ENCODE measurements around the gene UBIAD1.
"Not testable (repeated sequence)": the region's sequence is repeated elsewhere in the genome, so short reads cannot be mapped to it uniquely, and the experiment has no call there.

UBIAD1 gene

GRCh38 chr1:11272832-11273594 is at the start of gene UBIAD1:
TSS of gene UBIAD1 (plus strand) at chr1:11273198. CDS start at chr1:11273532, 334 bp downstream.
- peak; percentile 79 for DNase-seq (ENCODE audit: low spot score)

- no peak for DNase-seq (ENCODE audit: low spot score)
Observed at GRCh38 chr1:11227106-11228077, 45.6 kb upstream of the UBIAD1 start.

- DNase-seq (ENCODE audit: low spot score) = no peak
Observed at GRCh38 chr1:11229203-11229602, 43.8 kb upstream of the UBIAD1 start.

GRCh38 chr1:11233208-11233607 is 39.8 kb upstream of the UBIAD1 start:
- no peak for DNase-seq (ENCODE audit: low spot score)

GRCh38 chr1:11237356-11237755 is 35.6 kb upstream of the UBIAD1 start:
- peak; percentile 1 for DNase-seq (ENCODE audit: low spot score)

- no peak for DNase-seq (ENCODE audit: low spot score)
Observed at GRCh38 chr1:11238311-11238710, 34.7 kb upstream of the UBIAD1 start.

GRCh38 chr1:11245248-11245647 is 27.8 kb upstream of the UBIAD1 start:
- no peak for DNase-seq (ENCODE audit: low spot score)

GRCh38 chr1:11245904-11246719 is 26.9 kb upstream of the UBIAD1 start:
- DNase-seq (ENCODE audit: low spot score) = no peak

- DNase-seq (ENCODE audit: low spot score) = no peak
Observed at GRCh38 chr1:11248169-11248568, 24.8 kb upstream of the UBIAD1 start.

- no peak for DNase-seq (ENCODE audit: low spot score)
Observed at GRCh38 chr1:11252538-11252937, 20.5 kb upstream of the UBIAD1 start.

- DNase-seq (ENCODE audit: low spot score) = no peak
Observed at GRCh38 chr1:11253226-11253625, 19.8 kb upstream of the UBIAD1 start.

GRCh38 chr1:11256299-11256698 is 16.7 kb upstream of the UBIAD1 start:
- DNase-seq (ENCODE audit: low spot score) = no peak

GRCh38 chr1:11262171-11263049 is 10.6 kb upstream of the UBIAD1 start, which contains the start of gene MTOR:
TSS of gene MTOR (minus strand) at chr1:11262551. CDS start at chr1:11259409, 3,142 bp downstream.
- DNase-seq (ENCODE audit: low spot score) = peak; percentile 100

GRCh38 chr1:11266268-11267074 is 6.5 kb upstream of the UBIAD1 start:
- no peak for DNase-seq (ENCODE audit: low spot score)

- not testable (repeated sequence) for DNase-seq (ENCODE audit: low spot score)
Observed at GRCh38 chr1:11267350-11268337, 5.4 kb upstream of the UBIAD1 start.

GRCh38 chr1:11272544-11272831 is 510 bp upstream of the UBIAD1 start:
- DNase-seq (ENCODE audit: low spot score) = peak; percentile 77

GRCh38 chr1:11273595-11274234 is 717 bp downstream of the UBIAD1 start:
- no peak for DNase-seq (ENCODE audit: low spot score)

- no peak for DNase-seq (ENCODE audit: low spot score)
Observed at GRCh38 chr1:11279152-11279551, 6.2 kb downstream of the UBIAD1 start.

All from pons (tissue), 1 donor.